Caco-2 (cell line): ENCODE data around the gene FAM186B. TPM values are rescaled to one million over a fixed set of nuclear protein-coding genes. Genes with fewer than 3 reads are reported as not detected.

Source experiments
- BruUV-seq: library from RNA; stranded (reverse); fragments of 400-500 nt; replicated peaks from 2 replicates; lab custom pipeline; 2021; lab: Mats Ljungman, UMichigan
- CTCF ChIA-PET: fragments of 300-600 bp; sonication (Branson Sonifier 250); formaldehyde crosslinking; loops from one replicate; lab custom pipeline; 2022; ENCODE audit warnings: antibody characterized with exemption; lab: Charles Lee
- POLR2A ChIA-PET: fragments of 300-600 bp; sonication (Branson Sonifier 250); formaldehyde crosslinking; loops from one replicate; lab custom pipeline; 2022; ENCODE audit warnings: antibody characterized with exemption; lab: Charles Lee
- DNase-seq, 2 experiments: peaks; one replicate each; pipeline versions ENCODE4 v3.0.0 to v3.0.0-alpha.2; 2020 to 2022
- H3K27me3 ChIP-seq: replicated peaks from 2 replicates; pipeline ENCODE4 v1.6.0; 2011; ENCODE audit warnings: low read length; ENCODE audit not compliant: control insufficient read depth, insufficient read depth
- H3K36me3 ChIP-seq: 2 replicates; pipeline ENCODE4 v1.5.1; 2011; ENCODE audit warnings: low read length; ENCODE audit not compliant: control insufficient read depth, insufficient read depth
- H3K4me1 ChIP-seq: fragments of 250-450 bp; sonication (Bioruptor Pico); 2 replicates; pipeline ENCODE4 v1.5.1; 2020; ENCODE audit warnings: mild to moderate bottlenecking
- H3K4me3 ChIP-seq: 2 replicates; pipeline ENCODE4 v1.5.1; 2011; ENCODE audit warnings: low read depth, mild to moderate bottlenecking, control low read depth, low read length
- H3K9me3 ChIP-seq: fragments of 250-450 bp; sonication (Bioruptor Pico); 2 replicates; pipeline ENCODE4 v1.5.1; 2020; ENCODE audit warnings: mild to moderate bottlenecking, moderate library complexity
- H3K27ac Mint-ChIP-seq: one replicate; pipeline ENCODE4 v1.8.0; 2022; ENCODE audit warnings: mixed read lengths; ENCODE audit not compliant: unreplicated experiment
- H3K27me3 Mint-ChIP-seq: one replicate; pipeline ENCODE4 v1.8.0; 2022; ENCODE audit warnings: mixed read lengths; ENCODE audit not compliant: insufficient read depth, unreplicated experiment
- H3K36me3 Mint-ChIP-seq: one replicate; pipeline ENCODE4 v1.8.0; 2022; ENCODE audit warnings: mild to moderate bottlenecking, mixed read lengths; ENCODE audit not compliant: insufficient read depth, unreplicated experiment
- H3K4me1 Mint-ChIP-seq: one replicate; pipeline ENCODE4 v1.8.0; 2022; ENCODE audit warnings: low read depth, mixed read lengths; ENCODE audit not compliant: unreplicated experiment
- H3K4me3 Mint-ChIP-seq: one replicate; pipeline ENCODE4 v1.8.0; 2022; ENCODE audit warnings: mild to moderate bottlenecking, moderate library complexity, mixed read lengths; ENCODE audit not compliant: unreplicated experiment
- H3K9me3 Mint-ChIP-seq: one replicate; pipeline ENCODE4 v1.8.0; 2022; ENCODE audit warnings: mixed read lengths; ENCODE audit not compliant: unreplicated experiment
- intact Hi-C: fragments of 100-400 bp; cut with micrococcal nuclease; formaldehyde crosslinking; loops from one replicate; pipeline ENCODE4 v1.10.0; 2022; ENCODE audit not compliant: unreplicated experiment
- total RNA-seq: library from RNA; stranded (reverse); gene quantifications from 2 replicates; pipeline ENCODE4 v1.2.3, GENCODE V29; 2022
- TF ChIP-seq, protein P1 (sequence below), 2 experiments: fragments of 200-600 bp in 1 of 2; IDR thresholded peaks; 1 replicate in 1 of 2; 2 replicates in 1 of 2; pipeline versions ENCODE4 v1.5.1 to v1.8.0; 2011 to 2022; ENCODE audit warnings: antibody characterized with exemption in 1 of 2, control low read depth in 1 of 2, inconsistent platforms in 1 of 2, low read depth in 1 of 2, low read length in 1 of 2, mild to moderate bottlenecking in 1 of 2, moderate library complexity in 1 of 2; ENCODE audit not compliant: insufficient read depth in 1 of 2, severe bottlenecking in 1 of 2, unreplicated experiment in 1 of 2

The FAM186B gene
- total RNA-seq, 1 experiment from 2014 or later = 2.2 TPM

DNA sequence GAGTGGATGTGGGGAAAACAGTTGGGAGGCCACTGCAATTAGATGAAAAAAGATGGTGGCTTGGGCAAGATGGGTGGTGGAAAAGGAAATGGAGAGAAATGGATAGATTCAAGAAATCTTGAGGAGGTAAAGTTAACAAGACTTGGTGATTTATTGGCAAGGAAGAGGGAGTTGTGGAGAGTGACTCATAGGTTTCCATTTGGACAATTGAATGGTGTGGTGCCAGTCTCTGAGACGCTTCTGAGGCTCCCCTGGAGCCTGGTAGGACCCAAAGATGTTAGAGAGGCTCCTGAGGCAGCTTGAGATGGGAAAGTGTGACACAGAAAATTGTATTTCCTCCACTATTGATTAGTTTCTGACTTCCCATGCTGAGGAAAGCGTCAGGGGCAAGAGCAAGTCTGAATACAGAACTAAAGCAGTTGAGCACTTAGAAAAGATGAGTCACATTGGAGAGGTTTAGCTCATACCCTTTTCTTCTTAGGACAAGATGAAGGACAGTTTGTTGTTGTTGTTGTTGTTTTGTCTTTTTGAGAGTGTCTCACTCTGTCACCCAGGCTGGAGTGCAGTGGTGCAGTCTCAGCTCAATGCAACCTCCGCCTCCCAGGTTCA, 22.4 kb upstream of the FAM186B start:
- H3K4me3 ChIP-seq = no peak overlapping the region
- H3K27me3 ChIP-seq = no peaks in the 10 kb centered on the region
- H3K9me3 ChIP-seq = no peaks in the 10 kb centered on the region
- DNase-seq = no peak
- BruUV-seq = no TSS peak
- ChIA-PET POLR2A (no interaction called here), CTCF (interaction anchor here (1.1 kb wide), 1 partner anchor 74 kb away, joined by 3 read pairs; no protein-coding TSS in a partner anchor)
- no peak overlapping the region for H3K27ac Mint-ChIP-seq
- no peaks in the 10 kb centered on the region for H3K4me1 ChIP-seq
- peaks cover 9% of the 10 kb centered on the region for H3K4me1 Mint-ChIP-seq
- H3K4me3 Mint-ChIP-seq = no peak overlapping the region
- H3K36me3 ChIP-seq = no peaks in the 10 kb centered on the region
- peaks cover 6% of the 10 kb centered on the region for H3K36me3 Mint-ChIP-seq
- TF ChIP-seq, protein P1, sequence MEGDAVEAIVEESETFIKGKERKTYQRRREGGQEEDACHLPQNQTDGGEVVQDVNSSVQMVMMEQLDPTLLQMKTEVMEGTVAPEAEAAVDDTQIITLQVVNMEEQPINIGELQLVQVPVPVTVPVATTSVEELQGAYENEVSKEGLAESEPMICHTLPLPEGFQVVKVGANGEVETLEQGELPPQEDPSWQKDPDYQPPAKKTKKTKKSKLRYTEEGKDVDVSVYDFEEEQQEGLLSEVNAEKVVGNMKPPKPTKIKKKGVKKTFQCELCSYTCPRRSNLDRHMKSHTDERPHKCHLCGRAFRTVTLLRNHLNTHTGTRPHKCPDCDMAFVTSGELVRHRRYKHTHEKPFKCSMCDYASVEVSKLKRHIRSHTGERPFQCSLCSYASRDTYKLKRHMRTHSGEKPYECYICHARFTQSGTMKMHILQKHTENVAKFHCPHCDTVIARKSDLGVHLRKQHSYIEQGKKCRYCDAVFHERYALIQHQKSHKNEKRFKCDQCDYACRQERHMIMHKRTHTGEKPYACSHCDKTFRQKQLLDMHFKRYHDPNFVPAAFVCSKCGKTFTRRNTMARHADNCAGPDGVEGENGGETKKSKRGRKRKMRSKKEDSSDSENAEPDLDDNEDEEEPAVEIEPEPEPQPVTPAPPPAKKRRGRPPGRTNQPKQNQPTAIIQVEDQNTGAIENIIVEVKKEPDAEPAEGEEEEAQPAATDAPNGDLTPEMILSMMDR (IDR thresholded peaks at IDR 0.05; ENCODE audit: insufficient read depth in 1 of 2, low read depth in 1 of 2, low read length in 1 of 2, severe bottlenecking in 1 of 2, unreplicated experiment in 1 of 2) = no peak
- intact Hi-C loops = no loop called here
- no peaks in the 10 kb centered on the region for H3K27me3 Mint-ChIP-seq
- H3K9me3 Mint-ChIP-seq = no peaks in the 10 kb centered on the region

DNA sequence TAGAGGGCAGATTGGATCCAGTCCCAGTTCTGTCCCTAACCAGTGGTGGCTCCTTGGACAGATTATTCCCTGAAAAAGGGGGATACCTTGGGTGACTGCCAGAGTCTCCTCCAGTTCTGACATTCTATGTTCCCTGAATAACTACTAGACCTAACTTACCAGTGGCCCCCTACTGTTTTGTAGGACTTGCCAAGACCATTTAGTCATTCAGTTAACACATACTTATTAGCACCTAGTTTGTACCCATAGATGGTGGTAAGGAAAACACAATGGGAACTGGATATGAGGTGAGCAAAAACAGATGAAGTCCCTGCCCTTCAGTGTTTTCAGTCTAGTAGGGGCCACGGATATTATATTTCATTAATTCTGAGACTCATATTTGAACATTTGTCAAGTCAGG, 21.4 kb upstream of the FAM186B start:
- CTCF ChIA-PET = no interaction called here
- no peaks in the 10 kb centered on the region for H3K4me1 ChIP-seq
- BruUV-seq = TSS peak; percentile 10

DNA sequence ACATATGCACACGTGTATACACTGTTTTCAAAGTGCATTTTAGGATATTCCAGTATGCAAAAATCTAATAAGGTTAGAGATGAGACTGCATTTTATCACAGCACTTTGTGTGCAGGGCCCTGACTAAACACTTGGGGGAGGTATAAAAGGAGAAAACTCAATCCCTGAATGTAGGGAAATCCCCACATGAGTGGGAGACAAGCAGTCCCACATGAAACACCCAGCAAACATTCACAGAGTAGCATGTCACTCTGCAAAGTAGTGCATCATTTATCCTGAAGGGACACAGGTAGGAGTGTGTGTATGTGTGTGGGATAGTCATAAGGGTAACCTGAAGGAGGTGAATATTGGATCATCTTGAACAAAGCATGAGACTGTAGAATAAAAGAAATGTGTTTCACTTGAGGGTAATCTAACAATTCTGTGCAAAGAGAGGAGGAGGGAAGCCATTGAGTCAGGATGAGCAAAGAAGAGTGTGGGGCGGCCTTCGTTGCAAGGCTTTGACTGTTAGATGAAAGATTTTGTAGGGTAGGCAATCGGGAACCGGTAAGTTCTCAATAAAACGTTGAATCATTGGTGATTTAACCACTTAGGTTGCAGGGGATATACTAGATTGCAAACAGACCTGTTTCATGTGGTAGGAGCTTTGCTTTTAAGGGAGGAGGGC, 20.9 kb upstream of the FAM186B start:
- no peak overlapping the region for H3K4me3 Mint-ChIP-seq

More for the DNA sequence above, 21.4 kb upstream of the FAM186B start:
- POLR2A ChIA-PET = interaction anchor here (0.5 to 0.6 kb wide), 2 partner anchors 14 to 115 kb away, joined by 4 to 5 read pairs; no protein-coding TSS in a partner anchor
- no peaks in the 10 kb centered on the region for H3K9me3 Mint-ChIP-seq
- intact Hi-C loops = no loop called here
- H3K36me3 ChIP-seq = no peaks in the 10 kb centered on the region
- no peak overlapping the region for H3K4me3 Mint-ChIP-seq
- H3K27ac Mint-ChIP-seq = no peak overlapping the region
- no peaks in the 10 kb centered on the region for H3K36me3 Mint-ChIP-seq
- no peak for DNase-seq
- H3K4me1 Mint-ChIP-seq = peaks cover 9% of the 10 kb centered on the region
- H3K27me3 Mint-ChIP-seq = no peaks in the 10 kb centered on the region
- TF ChIP-seq, protein P1 (IDR thresholded peaks at IDR 0.05; ENCODE audit: insufficient read depth in 1 of 2, low read depth in 1 of 2, low read length in 1 of 2, severe bottlenecking in 1 of 2, unreplicated experiment in 1 of 2) = no peak
- H3K9me3 ChIP-seq = no peaks in the 10 kb centered on the region
- no peaks in the 10 kb centered on the region for H3K27me3 ChIP-seq
- no peak overlapping the region for H3K4me3 ChIP-seq

More for the DNA sequence above, 20.9 kb upstream of the FAM186B start:
- Mint-ChIP-seq H3K27ac (no peak overlapping the region), H3K27me3 (no peaks in the 10 kb centered on the region), H3K4me1 (peaks cover 13% of the 10 kb centered on the region), H3K9me3 (no peaks in the 10 kb centered on the region), H3K36me3 (no peaks in the 10 kb centered on the region)
- Histone ChIP-seq H3K4me1 (peaks cover 4% of the 10 kb centered on the region), H3K4me3 (no peak overlapping the region), H3K9me3 (no peaks in the 10 kb centered on the region), H3K27me3 (no peaks in the 10 kb centered on the region), H3K36me3 (no peaks in the 10 kb centered on the region)
- TF ChIP-seq, protein P1 (IDR thresholded peaks at IDR 0.05; ENCODE audit: insufficient read depth in 1 of 2, low read depth in 1 of 2, low read length in 1 of 2, severe bottlenecking in 1 of 2, unreplicated experiment in 1 of 2) = no peak
- POLR2A ChIA-PET = no interaction called here
- CTCF ChIA-PET = no interaction called here
- peak in 1 of 2 experiments; percentile 10 for DNase-seq
- BruUV-seq = no TSS peak
- intact Hi-C loops = no loop called here
